Lower leg skin (tissue), 3 donors: Measurements from ENCODE around the gene C13orf46.

Experiments
- POLR2A ChIP-seq, 2 donors: fragments of 450-650 bp; IDR thresholded peaks; one replicate each; pipeline ENCODE4 v1.6.1; 2016 to 2017; ENCODE audit warnings: antibody characterized with exemption in 2 of 2, mild to moderate bottlenecking in 1 of 2, moderate library complexity in 1 of 2
- TF ChIP-seq, protein P1 (sequence below), 3 donors: fragments of 450-650 bp; IDR thresholded peaks; one replicate each; pipeline ENCODE4 v1.5.1; 2016; ENCODE audit warnings: antibody characterized with exemption in 3 of 3, mild to moderate bottlenecking in 3 of 3, moderate library complexity in 2 of 3

- TF ChIP-seq, protein P1, sequence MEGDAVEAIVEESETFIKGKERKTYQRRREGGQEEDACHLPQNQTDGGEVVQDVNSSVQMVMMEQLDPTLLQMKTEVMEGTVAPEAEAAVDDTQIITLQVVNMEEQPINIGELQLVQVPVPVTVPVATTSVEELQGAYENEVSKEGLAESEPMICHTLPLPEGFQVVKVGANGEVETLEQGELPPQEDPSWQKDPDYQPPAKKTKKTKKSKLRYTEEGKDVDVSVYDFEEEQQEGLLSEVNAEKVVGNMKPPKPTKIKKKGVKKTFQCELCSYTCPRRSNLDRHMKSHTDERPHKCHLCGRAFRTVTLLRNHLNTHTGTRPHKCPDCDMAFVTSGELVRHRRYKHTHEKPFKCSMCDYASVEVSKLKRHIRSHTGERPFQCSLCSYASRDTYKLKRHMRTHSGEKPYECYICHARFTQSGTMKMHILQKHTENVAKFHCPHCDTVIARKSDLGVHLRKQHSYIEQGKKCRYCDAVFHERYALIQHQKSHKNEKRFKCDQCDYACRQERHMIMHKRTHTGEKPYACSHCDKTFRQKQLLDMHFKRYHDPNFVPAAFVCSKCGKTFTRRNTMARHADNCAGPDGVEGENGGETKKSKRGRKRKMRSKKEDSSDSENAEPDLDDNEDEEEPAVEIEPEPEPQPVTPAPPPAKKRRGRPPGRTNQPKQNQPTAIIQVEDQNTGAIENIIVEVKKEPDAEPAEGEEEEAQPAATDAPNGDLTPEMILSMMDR (IDR thresholded peaks at IDR 0.05): no peak
- TF ChIP-seq POLR2A (IDR thresholded peaks at IDR 0.05): no peak
Observed at GRCh38 chr13:113976711-113977684, 3.1 kb upstream of the C13orf46 start.
